HCT116 (cell line): ENCODE data around the gene LTA4H. TPM values are rescaled to one million over a fixed set of nuclear protein-coding genes. Genes with fewer than 3 reads are reported as not detected.
A peak's percentile ranks its signal among the peaks of the same experiment; 100 is the strongest.

Source experiments
- ATAC-seq: fragments of 200-7000 bp; cut with Tn5 transposase; 2 replicates; pipeline ENCODE4 v1.9.1; 2020; ENCODE audit warnings: mild to moderate bottlenecking, moderate library complexity
- BruUV-seq: library from RNA; stranded (reverse); fragments of 400-500 nt; replicated peaks from 2 replicates; lab custom pipeline; 2021; lab: Mats Ljungman, UMichigan
- CTCF ChIA-PET: fragments of 300-600 bp; sonication (Branson Sonifier 250); formaldehyde crosslinking; loops from one replicate; lab custom pipeline; 2021; ENCODE audit warnings: antibody characterized with exemption; lab: Charles Lee
- POLR2A ChIA-PET: fragments of 300-600, 350-600 bp; sonication (Branson Sonifier 250); formaldehyde crosslinking; loops from one replicate; lab custom pipeline; 2021; ENCODE audit warnings: antibody characterized with exemption; lab: Charles Lee
- RAD21 ChIA-PET, 2 experiments: fragments of 300-600 bp; sonication (Branson Sonifier 250); formaldehyde crosslinking; loops; one replicate each; lab custom pipeline; 2023; ENCODE audit warnings: low total read pairs in 2 of 2; ENCODE audit not compliant: uncharacterized antibody in 2 of 2, unreplicated experiment in 2 of 2, low non-redundant PET in 1 of 2; lab: Charles Lee
- DNase-seq: peaks from one replicate; pipeline ENCODE4 v3.0.0-alpha.2; 2010; ENCODE audit warnings: low read depth, low spot score
- H2AFZ ChIP-seq: fragments of 200-600 bp; shearing (Covaris generic), sonication (generic); 2 replicates; pipeline ENCODE4 v1.6.1; 2017; ENCODE audit warnings: low read depth, mixed run types, mixed read lengths, antibody characterized with exemption, low read length; ENCODE audit not compliant: poor library complexity, severe bottlenecking
- H3K27ac ChIP-seq: 2 replicates; pipeline ENCODE4 v1.5.1; 2012; ENCODE audit warnings: low read depth, low read length
- H3K27me3 ChIP-seq: fragments of 200-600 bp; sonication (generic); 2 replicates; pipeline ENCODE4 v1.6.1; 2016; ENCODE audit warnings: mixed run types, low read length, mixed read lengths; ENCODE audit not compliant: insufficient read depth
- H3K36me3 ChIP-seq, 2 experiments: fragments of 200-500 bp in 1 of 2; fragments of 200-600 bp in 1 of 2; sonication (Bioruptor generic) in 1 of 2; sonication (generic) in 1 of 2; 2 replicates each; pipeline versions ENCODE4 v1.5.1 to v1.6.1; 2014 to 2016; ENCODE audit warnings: low read length in 2 of 2, inconsistent platforms in 1 of 2, mixed read lengths in 1 of 2, mixed run types in 1 of 2; ENCODE audit not compliant: insufficient read depth in 2 of 2, control insufficient read depth in 1 of 2
- H3K4me1 ChIP-seq, 2 experiments: fragments of 200-600 bp in 1 of 2; sonication (generic) in 1 of 2; 2 replicates each; pipeline versions ENCODE4 v1.5.1 to v1.6.1; 2012 to 2017; ENCODE audit warnings: low read length in 2 of 2, inconsistent platforms in 1 of 2, mild to moderate bottlenecking in 1 of 2, mixed read lengths in 1 of 2, mixed run types in 1 of 2, moderate library complexity in 1 of 2; ENCODE audit not compliant: insufficient read depth in 2 of 2, control insufficient read depth in 1 of 2
- H3K4me2 ChIP-seq: fragments of 200-600 bp; sonication (generic); 2 replicates; pipeline ENCODE4 v1.6.1; 2017; ENCODE audit warnings: mixed run types, low read length, mixed read lengths
- H3K4me3 ChIP-seq, 2 experiments: fragments of 200-600 bp in 1 of 2; sonication (generic) in 1 of 2; replicated peaks in 1 of 2; 2 replicates each; pipeline ENCODE4 v1.5.1; 2011 to 2016; ENCODE audit warnings: low read length in 2 of 2, control low read depth in 1 of 2, low read depth in 1 of 2, mild to moderate bottlenecking in 1 of 2, mixed read lengths in 1 of 2, mixed run types in 1 of 2
- H3K79me2 ChIP-seq: fragments of 200-600 bp; sonication (generic); 2 replicates; pipeline ENCODE4 v1.6.1; 2017; ENCODE audit warnings: mild to moderate bottlenecking, mixed run types, low read length, moderate library complexity, mixed read lengths; ENCODE audit not compliant: insufficient read depth
- H3K9ac ChIP-seq: fragments of 200-600 bp; sonication (generic); 2 replicates; pipeline ENCODE4 v1.6.1; 2016; ENCODE audit warnings: low read length, mixed read lengths
- H3K9me2 ChIP-seq: fragments of 200-600 bp; sonication (generic), shearing (Covaris generic); 2 replicates; pipeline ENCODE4 v1.6.1; 2017; ENCODE audit warnings: mixed run types, mild to moderate bottlenecking, moderate library complexity; ENCODE audit not compliant: insufficient read depth
- H3K9me3 ChIP-seq, 2 experiments: fragments of 200-500 bp in 1 of 2; fragments of 200-600 bp in 1 of 2; sonication (Bioruptor generic) in 1 of 2; sonication (generic) in 1 of 2; 2 replicates each; pipeline ENCODE4 v1.6.1; 2014 to 2017; ENCODE audit warnings: low read length in 2 of 2, mixed read lengths in 2 of 2, inconsistent platforms in 1 of 2, low read depth in 1 of 2, mild to moderate bottlenecking in 1 of 2, mixed run types in 1 of 2, moderate library complexity in 1 of 2; ENCODE audit not compliant: control insufficient read depth in 1 of 2, insufficient read depth in 1 of 2
- H4K20me1 ChIP-seq: fragments of 200-600 bp; sonication (generic), shearing (Covaris generic); 2 replicates; pipeline ENCODE4 v1.6.1; 2017; ENCODE audit warnings: mixed run types, mild to moderate bottlenecking, moderate library complexity; ENCODE audit not compliant: insufficient read depth
- ATF3 ChIP-seq: IDR thresholded peaks from 2 replicates; pipeline ENCODE4 v1.6.1; 2012
- CBX3 ChIP-seq: IDR thresholded peaks from 2 replicates; pipeline ENCODE4 v1.6.1; 2012; ENCODE audit warnings: low read depth
- CEBPB ChIP-seq: IDR thresholded peaks from 2 replicates; pipeline ENCODE4 v1.6.1; 2012; ENCODE audit warnings: low read depth
- CTCF ChIP-seq, 3 experiments: fragments of 200-600 bp in 1 of 3; sonication (generic) in 1 of 3; IDR thresholded peaks in 2 of 3; conservative IDR thresholded peaks in 1 of 3; 2 replicates each; pipeline ENCODE4 v1.5.1; 2012 to 2017; ENCODE audit warnings: low read depth in 2 of 3, low read length in 2 of 3, antibody characterized with exemption in 1 of 3, borderline replicate concordance in 1 of 3, control low read depth in 1 of 3, mild to moderate bottlenecking in 1 of 3, mixed read lengths in 1 of 3, mixed run types in 1 of 3, moderate library complexity in 1 of 3; ENCODE audit not compliant: insufficient read depth in 1 of 3
- ELF1 ChIP-seq: IDR thresholded peaks from 2 replicates; pipeline ENCODE4 v1.6.1; 2012; ENCODE audit warnings: low read depth, borderline replicate concordance
- EZH2 ChIP-seq: fragments of 200-600 bp; sonication (generic); IDR thresholded peaks from 2 replicates; pipeline ENCODE4 v1.6.1; 2017; ENCODE audit warnings: antibody characterized with exemption, mixed run types
- FOSL1 ChIP-seq: IDR thresholded peaks from 2 replicates; pipeline ENCODE4 v1.6.1; 2012; ENCODE audit warnings: low read depth
- MAX ChIP-seq: IDR thresholded peaks from 2 replicates; pipeline ENCODE4 v1.6.1; 2012
- POLR2AphosphoS5 ChIP-seq: IDR thresholded peaks from 2 replicates; pipeline ENCODE4 v1.6.1; 2011; ENCODE audit warnings: mild to moderate bottlenecking, low read depth, low read length, moderate library complexity
- SIN3A ChIP-seq: IDR thresholded peaks from 2 replicates; pipeline ENCODE4 v1.6.1; 2012; ENCODE audit warnings: low read depth
- SRF ChIP-seq: IDR thresholded peaks from 2 replicates; pipeline ENCODE4 v1.6.1; 2012; ENCODE audit warnings: low read depth
- TCF7L2 ChIP-seq: IDR thresholded peaks from 2 replicates; pipeline ENCODE4 v1.7.0; 2011; ENCODE audit warnings: borderline replicate concordance, inconsistent platforms; ENCODE audit not compliant: insufficient read depth, insufficient read length; ENCODE audit errors: extremely low read depth
- YY1 ChIP-seq: IDR thresholded peaks from 2 replicates; pipeline ENCODE4 v1.6.1; 2011; ENCODE audit warnings: low read length, low read depth, moderate library complexity, mild to moderate bottlenecking; ENCODE audit not compliant: insufficient replicate concordance; ENCODE audit errors: extremely low read depth
- ZBTB33 ChIP-seq: IDR thresholded peaks from 2 replicates; pipeline ENCODE4 v1.6.1; 2011; ENCODE audit warnings: mild to moderate bottlenecking, low read length, moderate library complexity; ENCODE audit not compliant: insufficient replicate concordance; ENCODE audit errors: extremely low read depth
- ZNF274 ChIP-seq: fragments of 200-500 bp; sonication (Bioruptor generic); IDR thresholded peaks from 2 replicates; pipeline ENCODE4 v1.6.1; 2014; ENCODE audit warnings: mild to moderate bottlenecking, low read depth, low read length, inconsistent platforms
- intact Hi-C: fragments of 100-400 bp; cut with micrococcal nuclease; formaldehyde crosslinking; loops from 2 replicates; pipeline ENCODE4 v1.10.0; 2022
- total RNA-seq: library from RNA; stranded (reverse); gene quantifications from one replicate; pipeline ENCODE4 v1.2.1, GENCODE V29; 2021; ENCODE audit not compliant: unreplicated experiment

LTA4H gene
- total RNA-seq, 1 experiment from 2014 or later = 163 TPM

GRCh38 chr12:95960241-95960640, 75.1 kb downstream of the LTA4H start:
- H3K79me2 ChIP-seq = no peaks in the 10 kb centered on the region
- no peaks in the 10 kb centered on the region for H3K36me3 ChIP-seq
- no peaks in the 10 kb centered on the region for H3K27me3 ChIP-seq
- H3K4me2 ChIP-seq = no peak overlapping the region
- intact Hi-C loops = loop anchor here (5.0 kb wide), 1 partner anchor 138 kb away; no protein-coding TSS in a partner anchor
- H2AFZ ChIP-seq = no peak overlapping the region
- H3K9me3 ChIP-seq = no peaks in the 10 kb centered on the region
- no TSS peak for BruUV-seq
- ATAC-seq = no peak
- H3K9me2 ChIP-seq = no peaks in the 10 kb centered on the region
- CTCF ChIA-PET = no interaction called here
- POLR2A ChIA-PET = no interaction called here
- no peak overlapping the region for H3K4me3 ChIP-seq
- H3K4me1 ChIP-seq = no peaks in the 10 kb centered on the region
- RAD21 ChIA-PET = interaction anchor here in 1 of 2 experiments (0.7 kb wide), 1 partner anchor 378 kb away, joined by 5 read pairs; no protein-coding TSS in a partner anchor
- TF ChIP-seq YY1 (no peak), CTCF (IDR thresholded peaks at IDR 0.05 in 2 of 3, conservative IDR thresholded peaks at IDR 0.05 in 1 of 3; ENCODE audit: borderline replicate concordance in 1 of 3, insufficient read depth in 1 of 3, low read depth in 2 of 3, low read length in 2 of 3) (no peak), EZH2 (no peak), SIN3A (no peak)
- no peak overlapping the region for H3K9ac ChIP-seq
- H4K20me1 ChIP-seq = no peaks in the 10 kb centered on the region
- DNase-seq = no peak
- no peak overlapping the region for H3K27ac ChIP-seq

GRCh38 chr12:95959107-95959506, 76.3 kb downstream of the LTA4H start:
- H3K36me3 ChIP-seq = no peaks in the 10 kb centered on the region
- no peaks in the 10 kb centered on the region for H3K79me2 ChIP-seq
- no TSS peak for BruUV-seq
- no peak overlapping the region for H3K4me3 ChIP-seq
- ChIA-PET RAD21 (interaction anchor here (0.8 to 1.1 kb wide), 2 partner anchors 41 kb away, joined by 3 to 4 read pairs; no protein-coding TSS in a partner anchor), POLR2A (no interaction called here), CTCF (interaction anchor here (0.9 to 1.4 kb wide), 6 partner anchors 39 to 384 kb away, joined by 3 to 10 read pairs (median 4); no protein-coding TSS in a partner anchor)
- no peaks in the 10 kb centered on the region for H3K9me3 ChIP-seq
- H3K9me2 ChIP-seq = no peaks in the 10 kb centered on the region
- intact Hi-C loops = loop anchor here (2.0 kb wide), 1 partner anchor 40 kb away; no protein-coding TSS in a partner anchor
- no peaks in the 10 kb centered on the region for H4K20me1 ChIP-seq
- DNase-seq = peak; percentile 29
- H3K9ac ChIP-seq = no peak overlapping the region
- peak; percentile 84 for ATAC-seq
- H3K27ac ChIP-seq = no peak overlapping the region
- no peaks in the 10 kb centered on the region for H3K4me1 ChIP-seq
- H2AFZ ChIP-seq = no peak overlapping the region
- no peak overlapping the region for H3K4me2 ChIP-seq
- H3K27me3 ChIP-seq = no peaks in the 10 kb centered on the region
- no peak for TF ChIP-seq ELF1
- TF ChIP-seq MAX = no peak
- no peak for TF ChIP-seq ATF3
- TF ChIP-seq SRF = no peak
- TF ChIP-seq ZBTB33 = no peak
- TF ChIP-seq ZNF274 = no peak
- TF ChIP-seq FOSL1 = no peak
- TF ChIP-seq POLR2AphosphoS5 = no peak
- no peak for TF ChIP-seq SIN3A
- TF ChIP-seq TCF7L2 = no peak
- TF ChIP-seq CBX3 = no peak
- no peak for TF ChIP-seq CEBPB
- TF ChIP-seq EZH2 = no peak
